Activated CD4-positive, alpha-beta T cell treated with anti-CD3 and anti-CD28 coated beads for 36 hours (primary cell): Measurements from ENCODE around the gene CLDN22. TPM values are rescaled to one million over a fixed set of nuclear protein-coding genes. Genes with fewer than 3 reads are reported as not detected.

Source experiments
- ATAC-seq: fragments of 200-7000 bp; cut with Tn5 transposase; one replicate; pipeline ENCODE4 v1.10.0; 2021; ENCODE audit warnings: mild to moderate bottlenecking, moderate library complexity
- CTCF ChIA-PET: fragments of 350-600 bp; sonication (Branson Sonifier 250); formaldehyde crosslinking; loops from one replicate; lab custom pipeline; 2021; ENCODE audit warnings: antibody characterized with exemption; lab: Charles Lee
- POLR2A ChIA-PET: fragments of 350-600 bp; sonication (Branson Sonifier 250); formaldehyde crosslinking; loops from one replicate; lab custom pipeline; 2021; ENCODE audit warnings: antibody characterized with exemption, inconsistent platforms; lab: Charles Lee
- DNase-seq: peaks from one replicate; pipeline ENCODE4 v3.0.0-alpha.2; 2020
- H3K27ac Mint-ChIP-seq: one replicate; pipeline ENCODE4 v1.8.0; 2021; ENCODE audit warnings: mixed read lengths
- H3K27me3 Mint-ChIP-seq: one replicate; pipeline ENCODE4 v1.8.0; 2021; ENCODE audit warnings: mixed read lengths
- H3K36me3 Mint-ChIP-seq: one replicate; pipeline ENCODE4 v1.8.0; 2021; ENCODE audit warnings: low read depth, mixed read lengths
- H3K4me1 Mint-ChIP-seq: one replicate; pipeline ENCODE4 v1.8.0; 2021; ENCODE audit warnings: mixed read lengths
- H3K4me3 Mint-ChIP-seq: one replicate; pipeline ENCODE4 v1.8.0; 2021; ENCODE audit warnings: mild to moderate bottlenecking, moderate library complexity, mixed read lengths
- H3K9me3 Mint-ChIP-seq: one replicate; pipeline ENCODE4 v1.8.0; 2021; ENCODE audit warnings: low read depth, mixed read lengths
- intact Hi-C, 2 experiments: fragments of 100-400 bp; cut with DNase I in 1 of 2; cut with micrococcal nuclease in 1 of 2; formaldehyde crosslinking; loops; one replicate each; pipeline versions ENCODE4 v1.14.2 to v1.15.1; 2022 to 2024; cut with DNase I, micrococcal nuclease
- total RNA-seq, 2 experiments: library from RNA; stranded (reverse); gene quantifications; one replicate each; pipeline ENCODE4 v1.2.3, GENCODE V29; 2021

Gene CLDN22
- total RNA-seq, 2 experiments from 2014 or later: not detected

DNA sequence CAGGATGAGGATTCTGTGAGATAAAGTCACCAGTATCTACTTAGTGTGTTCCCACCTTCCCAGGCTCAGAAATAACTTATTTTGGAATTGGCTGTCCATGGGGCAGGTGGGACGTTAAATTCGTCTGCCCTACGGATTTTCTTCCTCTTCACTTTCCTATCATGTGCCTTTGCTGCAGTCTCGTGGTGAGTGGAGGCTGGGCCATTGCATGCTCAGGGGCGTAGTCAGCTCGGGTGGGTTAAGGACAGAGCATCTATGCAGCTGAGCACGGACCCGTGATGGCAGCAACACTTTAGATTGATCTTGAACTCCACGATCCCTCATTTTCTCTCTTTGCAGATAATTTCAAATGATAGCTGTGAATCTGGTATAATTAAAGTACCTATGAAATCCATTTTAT is 51.5 kb downstream of the CLDN22 start:
- H3K27me3 Mint-ChIP-seq: no peaks in the 10 kb centered on the region
- ChIA-PET POLR2A (no interaction called here), CTCF (no interaction called here)
- peaks cover 2% of the 10 kb centered on the region for H3K36me3 Mint-ChIP-seq
- no peaks in the 10 kb centered on the region for H3K9me3 Mint-ChIP-seq
- no peaks in the 10 kb centered on the region for H3K4me1 Mint-ChIP-seq
- no peak overlapping the region for H3K27ac Mint-ChIP-seq
- no peak overlapping the region for H3K4me3 Mint-ChIP-seq
- ATAC-seq (no peak), DNase-seq (no peak)
- intact Hi-C loops: loop anchor here in 1 of 2 experiments (10.0 kb wide), 1 partner anchor 136 kb away; no protein-coding TSS in a partner anchor

Other genes starting within 250 kb of the CLDN22 start
- gene WWC2, start 221.0 kb downstream of the CLDN22 start, total RNA-seq: 1 to 10 TPM; 3.6 to 4.3 TPM
- not detected for gene CLDN24, start 2.1 kb upstream of the CLDN22 start, total RNA-seq
- gene CDKN2AIP, start 124.4 kb upstream of the CLDN22 start, total RNA-seq: 10 to 100 TPM; 19.4 to 22.8 TPM
- 10 to 100 TPM; 19.9 to 30.0 TPM for gene ING2, start 184.8 kb upstream of the CLDN22 start, total RNA-seq